ENCODE measurements around the gene SSTR1.

Gene SSTR1

GRCh38 chr14:38203929-38204718, 3.6 kb upstream of the SSTR1 start:
- no peak for DNase-seq (ENCODE audit: low read depth)

DNA sequence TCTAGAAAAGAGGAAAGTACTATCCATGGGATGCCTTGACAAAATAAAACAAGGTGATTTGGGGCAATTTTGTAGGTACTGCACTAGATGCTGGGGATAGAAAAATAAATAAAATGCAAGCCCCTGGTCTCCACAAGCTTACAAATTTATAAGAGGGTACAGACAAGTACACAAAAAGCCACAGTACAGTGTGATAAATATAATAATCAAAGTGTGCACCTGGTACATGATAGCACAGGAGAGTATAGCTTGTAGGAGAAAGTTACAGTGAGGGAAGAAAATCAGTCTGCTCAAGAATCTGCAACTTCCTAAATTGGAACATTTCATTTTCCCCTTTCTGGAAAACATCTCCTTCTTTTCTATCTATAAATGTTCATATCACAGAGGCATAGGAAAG, 3.0 kb upstream of the SSTR1 start:
- no peak for DNase-seq (ENCODE audit: low read depth)

DNA sequence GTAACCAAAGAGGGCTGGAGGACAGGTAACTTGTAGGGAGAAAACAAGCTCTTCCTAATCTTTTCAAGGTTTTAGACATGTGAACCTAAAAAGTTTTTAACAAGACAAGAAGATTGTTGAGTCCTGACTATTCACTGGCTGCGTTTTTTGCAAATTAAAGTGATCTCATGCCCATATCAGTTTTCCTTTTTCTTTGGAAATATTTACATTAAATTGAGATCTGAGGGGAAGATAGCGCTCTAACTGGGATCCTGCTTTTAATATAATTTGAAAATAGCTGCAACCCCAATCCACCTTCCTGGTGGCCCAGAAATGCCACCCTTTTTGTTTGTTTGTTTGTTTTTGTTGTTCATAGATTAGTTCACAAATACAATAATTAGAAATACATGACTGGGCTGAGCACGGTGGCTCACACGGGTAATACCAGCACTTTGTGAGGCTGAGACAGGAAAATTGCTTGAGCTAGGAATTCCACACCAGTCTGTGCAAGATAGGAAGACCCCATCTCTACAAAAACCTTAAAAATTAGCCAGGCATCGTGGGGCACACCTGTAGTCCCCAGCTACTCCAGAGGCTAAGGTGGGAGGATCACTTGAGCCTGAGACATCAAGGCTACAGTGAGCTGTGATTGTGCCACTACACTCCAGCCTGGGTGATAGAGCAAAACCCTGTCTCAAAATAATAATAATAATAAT, 2.4 kb upstream of the SSTR1 start:
- DNase-seq (ENCODE audit: low read depth): no peak

- DNase-seq (ENCODE audit: low read depth): no peak
Observed at GRCh38 chr14:38205949-38206665, 1.6 kb upstream of the SSTR1 start.

- DNase-seq (ENCODE audit: low read depth): no peak
Observed at GRCh38 chr14:38206689-38207376, 871 bp upstream of the SSTR1 start.

DNA sequence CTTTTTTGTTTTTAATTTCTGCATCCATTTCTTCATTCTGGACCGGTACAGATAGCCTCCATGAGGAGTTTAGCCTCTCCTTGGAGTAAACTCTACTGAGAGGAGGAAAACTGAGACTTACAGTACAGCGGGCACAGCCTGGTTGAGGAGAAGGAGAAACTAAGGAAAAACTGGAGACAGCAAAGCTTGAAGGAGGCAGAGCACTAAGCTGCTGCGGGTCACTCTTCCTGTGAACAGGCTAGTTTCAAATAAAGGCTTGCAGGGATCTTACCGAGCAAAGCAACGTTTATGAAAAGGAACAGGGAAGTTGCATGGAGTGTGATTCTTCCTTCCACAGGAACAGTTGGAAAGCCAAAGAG, 348 bp upstream of the SSTR1 start:
- no peak for DNase-seq (ENCODE audit: low read depth)

DNA sequence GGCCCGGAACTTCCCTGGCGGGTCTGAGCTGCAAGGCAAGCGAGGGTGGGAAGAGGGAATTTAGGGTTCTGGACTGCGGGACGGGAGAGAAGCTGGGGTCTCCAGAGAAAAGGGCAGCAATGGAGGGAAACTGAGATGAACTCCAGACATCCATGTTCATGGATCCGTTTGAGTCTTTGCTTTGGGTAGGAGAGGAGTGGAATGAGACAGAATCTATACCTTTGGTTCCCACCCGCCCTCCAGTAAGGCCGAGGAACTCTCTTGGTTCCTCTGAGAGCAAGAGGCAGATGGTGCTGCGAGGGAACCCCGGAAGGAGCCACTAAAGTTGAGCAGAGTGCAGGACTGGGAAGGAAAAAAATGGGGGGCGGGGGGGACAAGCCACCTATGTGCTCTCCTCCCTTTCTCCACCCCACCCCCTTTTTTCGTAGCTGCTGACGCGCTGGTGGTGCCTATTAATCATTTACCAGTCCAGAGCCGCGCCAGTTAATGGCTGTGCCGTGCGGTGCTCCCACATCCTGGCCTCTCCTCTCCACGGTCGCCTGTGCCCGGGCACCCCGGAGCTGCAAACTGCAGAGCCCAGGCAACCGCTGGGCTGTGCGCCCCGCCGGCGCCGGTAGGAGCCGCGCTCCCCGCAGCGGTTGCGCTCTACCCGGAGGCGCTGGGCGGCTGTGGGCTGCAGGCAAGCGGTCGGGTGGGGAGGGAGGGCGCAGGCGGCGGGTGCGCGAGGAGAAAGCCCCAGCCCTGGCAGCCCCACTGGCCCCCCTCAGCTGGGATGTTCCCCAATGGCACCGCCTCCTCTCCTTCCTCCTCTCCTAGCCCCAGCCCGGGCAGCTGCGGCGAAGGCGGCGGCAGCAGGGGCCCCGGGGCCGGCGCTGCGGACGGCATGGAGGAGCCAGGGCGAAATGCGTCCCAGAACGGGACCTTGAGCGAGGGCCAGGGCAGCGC, 1.2 kb downstream of the SSTR1 start:
- DNase-seq (ENCODE audit: low read depth): no peak

DNA sequence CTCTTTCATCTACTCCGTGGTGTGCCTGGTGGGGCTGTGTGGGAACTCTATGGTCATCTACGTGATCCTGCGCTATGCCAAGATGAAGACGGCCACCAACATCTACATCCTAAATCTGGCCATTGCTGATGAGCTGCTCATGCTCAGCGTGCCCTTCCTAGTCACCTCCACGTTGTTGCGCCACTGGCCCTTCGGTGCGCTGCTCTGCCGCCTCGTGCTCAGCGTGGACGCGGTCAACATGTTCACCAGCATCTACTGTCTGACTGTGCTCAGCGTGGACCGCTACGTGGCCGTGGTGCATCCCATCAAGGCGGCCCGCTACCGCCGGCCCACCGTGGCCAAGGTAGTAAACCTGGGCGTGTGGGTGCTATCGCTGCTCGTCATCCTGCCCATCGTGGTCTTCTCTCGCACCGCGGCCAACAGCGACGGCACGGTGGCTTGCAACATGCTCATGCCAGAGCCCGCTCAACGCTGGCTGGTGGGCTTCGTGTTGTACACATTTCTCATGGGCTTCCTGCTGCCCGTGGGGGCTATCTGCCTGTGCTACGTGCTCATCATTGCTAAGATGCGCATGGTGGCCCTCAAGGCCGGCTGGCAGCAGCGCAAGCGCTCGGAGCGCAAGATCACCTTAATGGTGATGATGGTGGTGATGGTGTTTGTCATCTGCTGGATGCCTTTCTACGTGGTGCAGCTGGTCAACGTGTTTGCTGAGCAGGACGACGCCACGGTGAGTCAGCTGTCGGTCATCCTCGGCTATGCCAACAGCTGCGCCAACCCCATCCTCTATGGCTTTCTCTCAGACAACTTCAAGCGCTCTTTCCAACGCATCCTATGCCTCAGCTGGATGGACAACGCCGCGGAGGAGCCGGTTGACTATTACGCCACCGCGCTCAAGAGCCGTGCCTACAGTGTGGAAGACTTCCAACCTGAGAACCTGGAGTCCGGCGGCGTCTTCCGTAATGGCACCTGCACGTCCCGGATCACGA, 2.2 kb downstream of the SSTR1 start:
- no peak for DNase-seq (ENCODE audit: low read depth)

- DNase-seq (ENCODE audit: low read depth): no peak
Observed at GRCh38 chr14:38210587-38211216, 3.0 kb downstream of the SSTR1 start.

DNA sequence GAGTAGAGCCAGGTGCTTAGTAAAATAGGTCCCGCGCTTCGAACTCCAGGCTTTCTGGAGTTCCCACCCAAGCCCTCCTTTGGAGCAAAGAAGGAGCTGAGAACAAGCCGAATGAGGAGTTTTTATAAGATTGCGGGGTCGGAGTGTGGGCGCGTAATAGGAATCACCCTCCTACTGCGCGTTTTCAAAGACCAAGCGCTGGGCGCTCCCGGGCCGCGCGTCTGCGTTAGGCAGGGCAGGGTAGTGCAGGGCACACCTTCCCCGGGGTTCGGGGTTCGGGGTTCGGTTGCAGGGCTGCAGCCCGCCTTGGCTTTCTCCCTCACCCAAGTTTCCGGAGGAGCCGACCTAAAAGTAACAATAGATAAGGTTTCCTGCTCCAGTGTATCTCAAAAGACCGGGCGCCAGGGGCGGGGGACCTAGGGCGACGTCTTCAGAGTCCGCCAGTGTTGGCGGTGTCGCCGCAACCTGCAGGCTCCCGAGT, 3.6 kb downstream of the SSTR1 start:
- DNase-seq (ENCODE audit: low read depth): no peak

GRCh38 chr14:38212111-38212510, 4.4 kb downstream of the SSTR1 start:
- no peak for DNase-seq (ENCODE audit: low read depth)

DNA sequence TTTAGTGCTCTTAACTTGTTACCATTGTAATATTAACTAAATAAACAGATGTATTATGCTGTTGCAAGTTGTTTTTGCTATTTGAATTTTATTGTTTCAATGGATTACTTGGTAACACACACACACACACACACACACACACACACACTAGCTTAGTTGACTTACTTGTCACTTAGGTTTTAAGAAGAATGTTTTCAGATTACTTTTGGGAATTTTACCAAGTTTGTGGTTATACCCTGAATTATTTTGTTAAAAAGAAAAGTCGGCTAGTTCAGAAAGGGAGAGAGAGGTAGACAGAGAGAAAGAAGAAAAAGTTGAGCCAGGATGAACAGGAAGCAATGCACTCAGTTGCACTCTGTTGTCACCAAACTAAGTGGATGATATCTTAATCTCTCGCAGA, 5.3 kb downstream of the SSTR1 start:
- DNase-seq (ENCODE audit: low read depth): no peak

DNA sequence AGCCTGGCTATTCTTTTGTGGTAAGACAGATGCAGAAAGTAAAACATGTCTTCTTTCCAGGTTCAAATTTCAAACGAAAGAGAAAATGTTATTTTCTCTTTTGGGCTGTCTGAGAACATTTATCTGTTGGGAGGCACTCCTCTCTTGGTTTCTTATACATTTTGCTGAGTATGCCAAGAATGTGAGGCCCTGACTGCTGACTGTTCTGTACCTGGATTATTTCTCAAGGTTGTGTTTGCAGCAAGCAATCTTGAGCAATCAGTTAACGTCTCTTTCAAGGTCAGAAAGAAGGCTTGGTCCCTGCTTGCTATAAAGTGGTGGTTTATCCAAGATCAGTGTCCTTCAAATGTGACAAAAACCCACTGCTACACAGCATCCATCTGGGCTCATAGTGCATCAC, 9.8 kb downstream of the SSTR1 start:
- no peak for DNase-seq (ENCODE audit: low read depth)

GRCh38 chr14:38221077-38221476, 13.4 kb downstream of the SSTR1 start:
- no peak for DNase-seq (ENCODE audit: low read depth)

- no peak for DNase-seq (ENCODE audit: low read depth)
Observed at GRCh38 chr14:38224338-38224737, 16.6 kb downstream of the SSTR1 start.

DNA sequence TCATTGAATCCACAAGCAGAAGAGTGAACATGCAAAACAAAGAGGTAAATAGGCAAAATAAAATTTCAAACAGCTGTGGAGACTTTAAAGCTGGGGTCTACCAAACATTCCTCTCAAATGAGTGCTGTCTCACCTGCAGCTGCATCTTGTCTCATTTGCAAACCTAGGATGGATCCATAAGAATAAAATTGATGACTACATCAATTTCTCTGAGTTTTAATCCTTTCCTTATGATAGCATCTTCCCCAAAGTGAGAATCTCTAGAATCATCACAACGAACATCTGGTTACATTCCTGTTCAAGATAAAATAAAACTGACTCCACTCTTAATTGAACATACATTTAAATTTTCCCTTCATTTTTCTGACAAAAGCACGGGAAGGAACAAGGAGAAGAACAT, 18.2 kb downstream of the SSTR1 start:
- DNase-seq (ENCODE audit: low read depth): no peak

GRCh38 chr14:38226366-38226765, 18.7 kb downstream of the SSTR1 start:
- no peak for DNase-seq (ENCODE audit: low read depth)

- DNase-seq (ENCODE audit: low read depth): no peak
Observed at GRCh38 chr14:38233218-38233617, 25.5 kb downstream of the SSTR1 start.

GRCh38 chr14:38238332-38238731, 30.6 kb downstream of the SSTR1 start:
- no peak for DNase-seq (ENCODE audit: low read depth)

- DNase-seq (ENCODE audit: low read depth): no peak
Observed at GRCh38 chr14:38238878-38239277, 31.2 kb downstream of the SSTR1 start.

Measured in stimulated activated CD8-positive, alpha-beta memory T cell treated with anti-CD3 and anti-CD28 coated beads, Interleukin-4, amount 100 ng/mL, for 24 hours (primary cell).